ENCODE results near the gene OTUD3.

- TF ChIP-seq POLR2A (IDR thresholded peaks at IDR 0.05): no peak
- TF ChIP-seq POLR2AphosphoS5 (IDR thresholded peaks at IDR 0.05): no peak
These were observed 27.3 kb upstream of the OTUD3 start for GRCh38 chr1:19854866-19855265.

All from suprapubic skin (tissue), 4 donors.